GM12872 (cell line): ENCODE measurements around the gene KCTD2.

Source experiments
- TF ChIP-seq, protein P1 (sequence below): IDR thresholded peaks from 3 replicates; pipeline ENCODE4 v1.5.1; 2011; ENCODE audit warnings: low read depth, mild to moderate bottlenecking, low read length, moderate library complexity; ENCODE audit not compliant: insufficient read depth

KCTD2 gene

DNA sequence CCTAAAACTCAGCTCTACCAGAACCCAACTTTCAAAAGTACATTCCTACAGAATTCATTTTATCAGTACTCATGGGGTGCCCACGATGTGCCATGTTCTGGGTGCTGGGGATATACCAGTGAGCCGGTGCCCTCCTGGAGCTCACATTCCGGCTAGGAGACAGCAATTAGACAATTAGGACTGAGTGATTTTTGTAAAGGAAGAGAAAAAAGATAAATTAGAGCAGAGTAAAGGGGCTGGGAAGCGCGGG is 35.0 kb upstream of the KCTD2 start:
- TF ChIP-seq, protein P1, sequence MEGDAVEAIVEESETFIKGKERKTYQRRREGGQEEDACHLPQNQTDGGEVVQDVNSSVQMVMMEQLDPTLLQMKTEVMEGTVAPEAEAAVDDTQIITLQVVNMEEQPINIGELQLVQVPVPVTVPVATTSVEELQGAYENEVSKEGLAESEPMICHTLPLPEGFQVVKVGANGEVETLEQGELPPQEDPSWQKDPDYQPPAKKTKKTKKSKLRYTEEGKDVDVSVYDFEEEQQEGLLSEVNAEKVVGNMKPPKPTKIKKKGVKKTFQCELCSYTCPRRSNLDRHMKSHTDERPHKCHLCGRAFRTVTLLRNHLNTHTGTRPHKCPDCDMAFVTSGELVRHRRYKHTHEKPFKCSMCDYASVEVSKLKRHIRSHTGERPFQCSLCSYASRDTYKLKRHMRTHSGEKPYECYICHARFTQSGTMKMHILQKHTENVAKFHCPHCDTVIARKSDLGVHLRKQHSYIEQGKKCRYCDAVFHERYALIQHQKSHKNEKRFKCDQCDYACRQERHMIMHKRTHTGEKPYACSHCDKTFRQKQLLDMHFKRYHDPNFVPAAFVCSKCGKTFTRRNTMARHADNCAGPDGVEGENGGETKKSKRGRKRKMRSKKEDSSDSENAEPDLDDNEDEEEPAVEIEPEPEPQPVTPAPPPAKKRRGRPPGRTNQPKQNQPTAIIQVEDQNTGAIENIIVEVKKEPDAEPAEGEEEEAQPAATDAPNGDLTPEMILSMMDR, result no peak

DNA sequence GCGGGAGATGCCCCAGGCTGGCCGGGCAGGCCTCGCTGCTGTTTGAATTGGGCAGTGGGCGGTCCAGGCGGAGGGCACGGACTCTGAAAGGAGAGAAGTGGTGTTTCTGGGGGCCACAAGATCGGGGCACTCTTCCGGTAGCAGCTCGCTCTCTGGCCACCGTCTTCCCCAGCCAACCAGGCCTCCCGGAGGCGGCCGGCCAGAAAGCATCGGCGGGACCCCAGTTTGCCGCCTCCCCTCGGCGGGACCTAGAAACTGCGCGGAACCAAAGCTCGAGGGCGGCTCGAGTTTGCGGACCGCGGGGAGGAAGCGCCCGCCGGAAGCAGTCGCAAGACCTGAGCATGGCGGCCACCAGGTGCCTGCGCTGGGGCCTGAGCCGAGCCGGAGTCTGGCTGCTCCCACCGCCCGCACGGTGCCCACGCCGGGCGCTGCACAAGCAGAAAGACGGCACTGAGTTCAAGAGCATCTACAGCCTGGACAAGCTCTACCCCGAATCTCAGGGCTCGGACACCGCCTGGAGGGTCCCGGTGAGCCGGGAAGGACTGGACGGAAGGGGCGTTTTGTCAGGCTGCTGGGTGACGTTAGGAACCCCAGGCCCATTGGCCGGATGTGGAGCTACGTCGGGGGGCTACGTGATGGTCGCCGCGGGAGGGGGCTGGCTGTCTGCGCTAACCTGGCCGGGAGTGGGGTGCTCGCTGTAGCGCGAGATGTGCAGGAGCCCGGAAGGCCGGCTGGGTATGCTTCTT is 34.5 kb upstream of the KCTD2 start, which contains the start of gene MRPL58:
Gene MRPL58, plus strand, starts transcription at position 325 of the 746 bp plus-strand sequence. Its CDS starts 17 bp downstream, at position 342.
- TF ChIP-seq, protein P1, result peak; percentile 34; the same call in 1 of the 3 replicates

DNA sequence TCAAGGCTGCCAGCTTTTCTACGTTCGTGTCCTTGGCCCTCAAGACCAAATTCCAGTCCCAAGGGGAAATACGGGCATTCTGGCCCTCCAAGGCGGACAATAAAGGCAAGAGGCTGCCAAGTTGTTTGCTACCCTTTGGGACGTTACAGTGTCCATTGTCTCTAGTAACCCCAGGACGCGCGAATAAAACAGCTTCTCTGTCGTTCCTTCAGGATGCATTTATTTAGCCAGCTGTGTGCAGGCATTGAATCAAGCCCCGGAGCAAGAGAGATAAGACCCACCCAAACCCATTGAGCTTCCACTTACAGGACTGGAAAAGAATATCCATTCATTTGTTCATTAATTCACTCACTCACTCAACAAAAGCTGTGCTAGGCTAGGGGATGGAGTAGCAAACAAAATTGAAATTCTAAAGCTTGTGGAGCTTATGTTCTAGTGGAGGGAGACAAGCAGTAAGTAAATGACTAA is 33.9 kb upstream of the KCTD2 start:
- TF ChIP-seq, protein P1, result no peak

DNA sequence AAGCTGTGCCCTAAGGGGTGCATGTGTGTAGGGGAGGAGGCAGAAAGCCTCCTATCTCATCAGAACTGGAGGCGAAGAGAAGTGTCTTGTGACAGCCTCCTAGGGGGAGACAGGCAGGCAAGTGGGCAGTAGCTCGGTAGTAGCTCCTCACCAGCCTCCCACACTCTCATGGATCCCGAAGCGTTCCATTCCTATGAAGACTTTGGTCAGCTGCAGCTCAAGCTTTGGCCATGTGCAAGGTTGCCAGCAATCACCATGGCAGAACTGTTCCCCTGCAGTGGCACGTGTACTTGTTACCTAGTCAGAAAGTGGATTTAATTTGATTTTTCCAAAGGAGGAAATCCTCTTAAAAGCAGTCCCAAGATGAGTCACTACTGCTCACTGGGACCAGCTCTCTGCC is 27.9 kb upstream of the KCTD2 start:
- TF ChIP-seq, protein P1, result no peak

DNA sequence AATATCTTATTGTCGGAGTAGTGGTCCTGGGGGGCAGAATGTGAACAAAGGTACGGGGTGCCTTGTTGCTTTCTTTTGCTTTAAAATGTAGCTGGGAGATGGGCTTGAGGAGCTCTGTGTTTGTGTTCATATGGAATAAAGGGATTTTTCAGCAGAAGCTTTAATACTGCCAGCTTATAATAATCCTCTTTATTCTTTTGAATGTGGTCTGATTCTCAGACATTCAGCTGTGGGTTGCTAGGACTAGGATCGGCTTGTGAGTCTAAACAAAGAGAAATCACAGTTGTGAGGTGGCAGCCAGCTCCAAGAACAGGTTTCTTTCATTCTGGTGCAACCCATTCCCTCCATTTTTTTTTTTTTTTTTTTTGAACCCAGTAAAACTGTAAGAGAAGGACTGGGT is 27.3 kb upstream of the KCTD2 start:
- TF ChIP-seq, protein P1, result no peak

DNA sequence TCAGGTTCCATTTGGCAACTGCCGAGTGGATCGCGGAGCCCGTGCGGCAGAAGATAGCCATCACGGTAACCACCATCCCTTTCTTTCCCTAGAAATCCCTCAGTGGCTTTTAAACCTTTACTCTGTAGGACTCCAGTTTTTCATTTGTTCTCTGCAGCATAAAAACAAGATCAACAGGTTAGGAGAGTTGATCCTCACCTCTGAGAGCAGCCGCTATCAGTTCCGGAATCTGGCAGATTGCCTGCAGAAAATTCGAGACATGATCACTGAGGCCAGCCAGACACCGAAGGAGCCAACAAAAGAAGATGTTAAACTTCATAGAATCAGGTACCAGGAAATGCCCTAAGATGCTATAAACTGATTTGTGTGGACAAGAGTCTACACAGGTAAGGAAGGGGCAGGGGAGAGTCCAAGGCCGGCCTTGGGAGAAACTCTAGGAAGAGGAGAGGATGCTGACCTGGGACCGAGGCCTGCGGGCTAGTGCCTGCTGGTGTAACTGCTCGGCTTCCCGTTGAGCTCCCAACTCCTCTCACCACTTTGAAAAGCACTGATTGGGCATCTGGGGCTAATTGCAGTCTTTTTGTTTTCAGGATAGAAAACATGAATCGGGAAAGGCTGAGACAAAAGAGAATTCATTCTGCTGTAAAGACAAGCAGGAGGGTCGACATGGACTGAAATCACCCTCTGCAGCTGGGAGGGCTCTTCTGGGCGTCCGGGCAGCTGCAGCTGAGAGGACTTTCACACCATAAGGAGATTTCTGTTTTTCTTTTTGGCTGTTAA is 26.5 kb upstream of the KCTD2 start:
- TF ChIP-seq, protein P1, result no peak

DNA sequence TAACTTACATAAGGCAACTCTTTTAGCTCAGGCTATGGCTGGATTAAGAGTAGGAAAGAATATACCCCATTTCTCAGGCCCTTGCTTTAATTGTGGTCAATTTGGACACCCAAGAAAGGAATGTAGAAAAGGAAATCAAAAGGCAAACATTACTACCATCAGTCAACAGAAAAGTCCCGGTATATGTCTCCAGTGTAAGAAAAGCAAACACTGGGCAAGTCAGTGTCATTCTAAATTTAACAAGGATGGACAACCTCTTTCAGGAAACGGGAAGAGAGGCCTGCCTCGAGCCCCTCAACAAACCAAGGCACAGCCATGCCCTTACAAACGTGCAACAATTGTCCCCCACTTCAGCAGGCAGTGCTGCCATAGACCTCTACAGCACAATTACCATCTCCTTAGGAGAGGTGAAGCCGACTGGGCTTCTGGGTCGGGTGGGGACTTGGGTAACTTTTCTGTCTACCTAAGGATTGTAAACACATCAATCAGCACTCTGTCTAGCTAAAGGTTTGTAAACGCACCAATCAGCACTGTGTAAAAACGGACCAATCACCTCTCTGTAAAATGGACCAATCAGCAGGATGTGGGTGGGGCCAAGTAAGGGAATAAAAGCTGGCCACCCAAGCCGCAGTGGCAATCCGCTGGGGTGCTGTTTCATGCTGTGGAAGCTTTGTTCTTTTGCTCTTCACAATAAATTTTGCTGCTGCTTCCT is 22.2 kb upstream of the KCTD2 start:
- TF ChIP-seq, protein P1, result no peak
